Neuronal stem cell (in vitro differentiated cells): ENCODE measurements around the gene BORCS8.
A peak's percentile ranks its signal among the peaks of the same experiment; 100 is the strongest.
"Not testable (repeated sequence)": the region's sequence is repeated elsewhere in the genome, so short reads cannot be mapped to it uniquely, and the experiment has no call there.

Experiments used
- DNase-seq: peaks from one replicate; pipeline ENCODE4 v3.0.0-alpha.2; 2013; ENCODE audit warnings: low spot score
- H2AFZ ChIP-seq: one replicate; pipeline ENCODE4 v1.6.1; 2013; ENCODE audit warnings: mild to moderate bottlenecking, low read length, inconsistent platforms
- H2AK5ac ChIP-seq: 2 replicates; pipeline ENCODE4 v1.6.1; 2013; ENCODE audit warnings: low read depth, mild to moderate bottlenecking, inconsistent platforms, low read length, moderate library complexity, mixed read lengths
- H2BK120ac ChIP-seq: 2 replicates; pipeline ENCODE4 v1.6.1; 2013; ENCODE audit warnings: low read depth, mild to moderate bottlenecking, inconsistent platforms, low read length, moderate library complexity, mixed read lengths
- H2BK12ac ChIP-seq: one replicate; pipeline ENCODE4 v1.6.1; 2013; ENCODE audit warnings: low read length, inconsistent platforms
- H2BK15ac ChIP-seq: 2 replicates; pipeline ENCODE4 v1.6.1; 2013; ENCODE audit warnings: mild to moderate bottlenecking, low read length, inconsistent platforms, mixed read lengths
- H2BK5ac ChIP-seq: one replicate; pipeline ENCODE4 v1.6.1; 2013; ENCODE audit warnings: inconsistent platforms, mild to moderate bottlenecking, low read length, moderate library complexity
- H3K14ac ChIP-seq: one replicate; pipeline ENCODE4 v1.6.1; 2013; ENCODE audit warnings: low read length, inconsistent platforms
- H3K18ac ChIP-seq: 2 replicates; pipeline ENCODE4 v1.6.1; 2013; ENCODE audit warnings: low read length, inconsistent platforms
- H3K23ac ChIP-seq: 2 replicates; pipeline ENCODE4 v1.6.1; 2013; ENCODE audit warnings: low read depth, mild to moderate bottlenecking, mixed read lengths, low read length, inconsistent platforms; ENCODE audit not compliant: poor library complexity
- H3K27ac ChIP-seq: replicated peaks from 3 replicates; pipeline ENCODE4 v1.5.1; 2013; ENCODE audit warnings: low read length, inconsistent platforms
- H3K27me3 ChIP-seq, 3 experiments: 2 replicates each; pipeline ENCODE4 v1.6.1; 2013; ENCODE audit warnings: low read length in 3 of 3, mild to moderate bottlenecking in 2 of 3, inconsistent platforms in 1 of 3, low read depth in 1 of 3, mixed read lengths in 1 of 3, moderate library complexity in 1 of 3; ENCODE audit not compliant: control insufficient read depth in 3 of 3, insufficient read depth in 3 of 3
- H3K36me3 ChIP-seq, 2 donors: replicated peaks in 1 of 2; 2 replicates each; pipeline ENCODE4 v1.6.1; 2013; ENCODE audit warnings: low read length in 2 of 2; ENCODE audit not compliant: control insufficient read depth in 2 of 2, insufficient read depth in 2 of 2
- H3K4ac ChIP-seq: 2 replicates; pipeline ENCODE4 v1.6.1; 2013; ENCODE audit warnings: inconsistent platforms, mild to moderate bottlenecking, low read length, moderate library complexity
- H3K4me1 ChIP-seq, 2 donors: 1 replicate in 1 of 2; 2 replicates in 1 of 2; pipeline ENCODE4 v1.6.1; 2013; ENCODE audit warnings: low read length in 2 of 2, low read depth in 1 of 2; ENCODE audit not compliant: control insufficient read depth in 2 of 2, insufficient read depth in 1 of 2
- H3K4me2 ChIP-seq: one replicate; pipeline ENCODE4 v1.6.1; 2013; ENCODE audit warnings: mild to moderate bottlenecking, low read length, inconsistent platforms; ENCODE audit not compliant: insufficient read depth, poor library complexity, severe bottlenecking
- H3K4me3 ChIP-seq, 2 donors: 2 replicates each; pipeline ENCODE4 v1.5.1; 2013; ENCODE audit warnings: low read length in 2 of 2, mild to moderate bottlenecking in 2 of 2, inconsistent platforms in 1 of 2, moderate library complexity in 1 of 2
- H3K79me1 ChIP-seq: one replicate; pipeline ENCODE4 v1.6.1; 2013; ENCODE audit warnings: low read depth, mild to moderate bottlenecking, inconsistent platforms, low read length, moderate library complexity
- H3K9ac ChIP-seq: one replicate; pipeline ENCODE4 v1.6.1; 2013; ENCODE audit warnings: mild to moderate bottlenecking, low read depth, low read length, inconsistent platforms; ENCODE audit not compliant: poor library complexity
- H3K9me3 ChIP-seq, 2 donors: replicated peaks in 1 of 2; 2 replicates each; pipeline versions ENCODE3 to v1.6.1; 2013; ENCODE audit warnings: low read length in 2 of 2, mild to moderate bottlenecking in 2 of 2, inconsistent platforms in 1 of 2, low read depth in 1 of 2, mixed read lengths in 1 of 2, moderate library complexity in 1 of 2; ENCODE audit not compliant: control insufficient read depth in 2 of 2, insufficient read depth in 1 of 2
- H4K8ac ChIP-seq: one replicate; pipeline ENCODE4 v1.6.1; 2013; ENCODE audit warnings: low read depth, mild to moderate bottlenecking, inconsistent platforms, low read length, moderate library complexity
- H4K91ac ChIP-seq: one replicate; pipeline ENCODE4 v1.6.1; 2013; ENCODE audit warnings: low read length, low read depth, mild to moderate bottlenecking, inconsistent platforms; ENCODE audit not compliant: poor library complexity
- WGBS, 2 donors: extraction: QIAGEN DNeasy Blood & Tissue Kit; methylation state at CpG; one replicate each; pipeline ENCODE4 v1.1.7; 2013; ENCODE audit warnings: missing lambda C conversion rate in 2 of 2, mixed read lengths in 1 of 2; ENCODE audit not compliant: insufficient read length in 2 of 2, insufficient replicate concordance in 1 of 2; ENCODE audit errors: extremely low coverage in 2 of 2; 5-methylcytosine and 5-hydroxymethylcytosine counted together

The BORCS8 gene

GRCh38 chr19:19139876-19140229 lies 52.1 kb downstream of the BORCS8 start:
- no peak overlapping the region for H2BK120ac ChIP-seq
- no peak overlapping the region for H2BK15ac ChIP-seq
- WGBS, 2 donors = no CpG with 5 or more reads among the region's 5 CpGs
- no peak overlapping the region for H3K14ac ChIP-seq
- H3K4me2 ChIP-seq = no peak overlapping the region
- peak overlapping the region in 1 of 2 donors; percentile 57 for H3K4me3 ChIP-seq
- no peaks in the 10 kb centered on the region for H3K36me3 ChIP-seq
- H3K4me1 ChIP-seq = peaks cover 5 to 6% of the 10 kb centered on the region in 2 donors
- no peak overlapping the region for H3K9ac ChIP-seq
- peak overlapping the region; percentile 73 for H2AK5ac ChIP-seq
- H4K8ac ChIP-seq = no peak overlapping the region
- no peak overlapping the region for H2AFZ ChIP-seq
- DNase-seq = no peak
- H4K91ac ChIP-seq = no peak overlapping the region
- H3K27ac ChIP-seq = no peak overlapping the region
- H3K27me3 ChIP-seq = peaks cover 0 to 4% (median 0%) of the 10 kb centered on the region in 3 experiments
- peaks cover 0 to 4% of the 10 kb centered on the region in 2 donors for H3K9me3 ChIP-seq
- H3K23ac ChIP-seq = no peak overlapping the region
- H3K18ac ChIP-seq = no peak overlapping the region
- H3K4ac ChIP-seq = no peak overlapping the region
- H2BK12ac ChIP-seq = no peak overlapping the region
- no peak overlapping the region for H2BK5ac ChIP-seq
- no peaks in the 10 kb centered on the region for H3K79me1 ChIP-seq

GRCh38 chr19:19138109-19138981 lies 53.6 kb downstream of the BORCS8 start, which contains the start of gene TMEM161A:
Gene TMEM161A (minus strand): TSS chr19:19138478. CDS start chr19:19138428, 50 bp downstream.
- H3K36me3 ChIP-seq = peaks cover 0 to 2% of the 10 kb centered on the region in 2 donors
- H2BK15ac ChIP-seq = no peak within 1 kb of the TSS
- H3K9ac ChIP-seq = peak within 1 kb of the TSS; percentile 76
- peaks cover 0 to 5% of the 10 kb centered on the region in 2 donors for H3K9me3 ChIP-seq
- peak; percentile 97 for DNase-seq
- peak within 1 kb of the TSS; percentile 22 for H2BK5ac ChIP-seq
- H3K79me1 ChIP-seq = no peaks in the 10 kb centered on the region
- H3K14ac ChIP-seq = peak within 1 kb of the TSS; percentile 26
- no CpG with 5 or more reads among the region's 42 CpGs for WGBS, 2 donors
- H2BK12ac ChIP-seq = no peak within 1 kb of the TSS
- no peak within 1 kb of the TSS for H4K91ac ChIP-seq
- H3K4ac ChIP-seq = no peak within 1 kb of the TSS
- H3K23ac ChIP-seq = peak within 1 kb of the TSS; percentile 76
- H3K4me3 ChIP-seq = peak within 1 kb of the TSS; percentile 75 to 85
- H4K8ac ChIP-seq = no peak within 1 kb of the TSS
- H3K27ac ChIP-seq = no peak within 1 kb of the TSS
- peak within 1 kb of the TSS; percentile 97 for H3K18ac ChIP-seq
- peaks cover 0 to 4% (median 0%) of the 10 kb centered on the region in 3 experiments for H3K27me3 ChIP-seq
- H3K4me1 ChIP-seq = peaks cover 5 to 8% of the 10 kb centered on the region in 2 donors
- no peak within 1 kb of the TSS for H2BK120ac ChIP-seq
- peak within 1 kb of the TSS; percentile 90 for H3K4me2 ChIP-seq
- peak within 1 kb of the TSS; percentile 94 for H2AFZ ChIP-seq
- peak within 1 kb of the TSS; percentile 76 for H2AK5ac ChIP-seq

GRCh38 chr19:19137556-19138108 lies 54.3 kb downstream of the BORCS8 start:
- DNase-seq = no peak
- H3K4me2 ChIP-seq = peak overlapping the region; percentile 90
- no peak overlapping the region for H3K27ac ChIP-seq
- no peak overlapping the region for H2BK120ac ChIP-seq
- H2BK5ac ChIP-seq = no peak overlapping the region
- no peak overlapping the region for H3K4ac ChIP-seq
- peak overlapping the region; percentile 76 for H2AK5ac ChIP-seq
- H3K14ac ChIP-seq = peak overlapping the region; percentile 26
- H3K9ac ChIP-seq = peak overlapping the region; percentile 76
- H3K9me3 ChIP-seq = peaks cover 0 to 7% of the 10 kb centered on the region in 2 donors
- H3K27me3 ChIP-seq = peaks cover 0 to 4% (median 0%) of the 10 kb centered on the region in 3 experiments
- no peaks in the 10 kb centered on the region for H3K79me1 ChIP-seq
- H4K91ac ChIP-seq = no peak overlapping the region
- H2BK12ac ChIP-seq = no peak overlapping the region
- H3K4me1 ChIP-seq = peaks cover 5 to 8% of the 10 kb centered on the region in 2 donors
- no peak overlapping the region for H4K8ac ChIP-seq
- H3K36me3 ChIP-seq = peaks cover 2% of the 10 kb centered on the region in 2 donors
- H3K4me3 ChIP-seq = peak overlapping the region; percentile 75 to 85
- H2AFZ ChIP-seq = peak overlapping the region; percentile 94
- peak overlapping the region; percentile 47 for H3K23ac ChIP-seq
- WGBS, 2 donors = no CpG with 5 or more reads among the region's 25 CpGs
- H2BK15ac ChIP-seq = no peak overlapping the region
- H3K18ac ChIP-seq = peak overlapping the region; percentile 97

DNA sequence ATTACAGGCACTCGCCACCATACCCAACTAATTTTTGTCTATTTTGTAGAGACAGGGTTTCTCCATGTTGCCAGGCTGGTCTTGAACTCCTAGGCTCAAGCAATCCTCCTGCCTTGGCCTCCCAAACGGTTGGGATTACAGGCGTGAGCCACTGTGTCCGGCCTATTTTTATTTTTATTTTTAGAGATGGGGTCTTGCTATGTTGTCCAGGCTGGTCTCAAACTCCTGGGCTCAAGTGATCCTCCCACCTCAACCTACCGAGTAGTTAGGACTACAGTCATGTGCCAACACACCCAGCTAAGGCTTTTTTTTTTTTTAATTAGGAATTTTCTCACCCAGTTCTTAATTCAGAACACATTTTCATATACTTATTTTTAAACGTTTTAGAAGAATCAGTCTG lies 56.2 kb downstream of the BORCS8 start:
- H3K27ac ChIP-seq, H2AK5ac ChIP-seq, H3K79me1 ChIP-seq, H3K23ac ChIP-seq, H3K27me3 ChIP-seq, H2BK15ac ChIP-seq, H3K9ac ChIP-seq, H4K8ac ChIP-seq, H3K18ac ChIP-seq, H2BK12ac ChIP-seq, H3K4me1 ChIP-seq, H3K4me2 ChIP-seq, H2BK5ac ChIP-seq, H2AFZ ChIP-seq, DNase-seq, H3K4me3 ChIP-seq, H3K14ac ChIP-seq, H3K36me3 ChIP-seq, H3K4ac ChIP-seq, H2BK120ac ChIP-seq, H4K91ac ChIP-seq: not testable (repeated sequence)
- H3K9me3 ChIP-seq = peaks cover 0 to 14% of the 10 kb centered on the region in 2 donors
- no CpG with 5 or more reads among the region's 6 CpGs for WGBS, 2 donors
